C4-2B (cell line): ENCODE measurements around the gene PCDHGA1.

ENCODE experiments used
- H3K27ac ChIP-seq: fragments of 450-650 bp; 2 replicates; pipeline ENCODE4 v1.5.1; 2017
- CTCF ChIP-seq: fragments of 450-650 bp; conservative IDR thresholded peaks from 2 replicates; pipeline ENCODE4 v1.5.1; 2017; ENCODE audit warnings: mild to moderate bottlenecking
- ZFX ChIP-seq: fragments of 450-650 bp; IDR thresholded peaks from 2 replicates; pipeline ENCODE4 v1.6.1; 2017

Gene PCDHGA1

GRCh38 chr5:141485321-141486055 lies 155.2 kb downstream of the PCDHGA1 start:
- H3K27ac ChIP-seq, result no peak overlapping the region
- TF ChIP-seq CTCF, result no peak
- TF ChIP-seq ZFX, result no peak

DNA sequence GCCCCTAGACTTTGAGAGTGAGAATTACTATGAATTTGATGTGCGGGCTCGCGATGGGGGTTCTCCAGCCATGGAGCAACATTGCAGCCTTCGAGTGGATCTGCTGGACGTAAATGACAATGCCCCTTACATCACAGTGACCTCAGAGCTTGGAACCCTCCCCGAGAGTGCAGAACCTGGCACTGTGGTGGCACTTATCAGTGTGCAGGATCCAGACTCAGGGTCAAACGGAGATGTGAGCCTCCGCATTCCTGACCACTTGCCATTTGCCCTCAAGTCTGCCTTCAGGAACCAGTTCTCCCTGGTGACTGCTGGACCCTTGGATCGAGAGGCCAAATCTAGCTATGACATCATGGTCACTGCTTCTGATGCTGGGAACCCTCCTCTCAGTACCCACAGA lies 155.8 kb downstream of the PCDHGA1 start:
- TF ChIP-seq CTCF, result no peak
- no peak for TF ChIP-seq ZFX
- H3K27ac ChIP-seq, result no peak overlapping the region

DNA sequence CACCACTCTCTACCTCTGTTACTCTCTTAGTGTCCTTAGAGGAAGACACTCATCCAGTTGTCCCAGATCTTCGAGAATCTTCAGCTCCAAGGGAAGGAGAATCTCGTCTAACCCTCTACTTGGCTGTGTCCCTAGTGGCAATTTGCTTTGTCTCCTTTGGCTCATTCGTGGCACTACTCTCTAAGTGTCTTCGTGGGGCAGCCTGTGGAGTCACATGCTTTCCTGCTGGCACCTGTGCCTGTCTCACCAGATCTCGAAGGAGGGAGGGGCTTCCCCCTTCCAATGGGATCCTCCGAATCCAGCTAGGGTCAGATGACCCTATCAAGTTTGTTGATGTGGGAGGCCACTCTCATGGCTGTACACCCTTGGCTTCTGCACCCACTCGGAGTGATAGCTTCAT lies 156.8 kb downstream of the PCDHGA1 start:
- no peak overlapping the region for H3K27ac ChIP-seq
- TF ChIP-seq ZFX (no peak), CTCF (no peak)

DNA sequence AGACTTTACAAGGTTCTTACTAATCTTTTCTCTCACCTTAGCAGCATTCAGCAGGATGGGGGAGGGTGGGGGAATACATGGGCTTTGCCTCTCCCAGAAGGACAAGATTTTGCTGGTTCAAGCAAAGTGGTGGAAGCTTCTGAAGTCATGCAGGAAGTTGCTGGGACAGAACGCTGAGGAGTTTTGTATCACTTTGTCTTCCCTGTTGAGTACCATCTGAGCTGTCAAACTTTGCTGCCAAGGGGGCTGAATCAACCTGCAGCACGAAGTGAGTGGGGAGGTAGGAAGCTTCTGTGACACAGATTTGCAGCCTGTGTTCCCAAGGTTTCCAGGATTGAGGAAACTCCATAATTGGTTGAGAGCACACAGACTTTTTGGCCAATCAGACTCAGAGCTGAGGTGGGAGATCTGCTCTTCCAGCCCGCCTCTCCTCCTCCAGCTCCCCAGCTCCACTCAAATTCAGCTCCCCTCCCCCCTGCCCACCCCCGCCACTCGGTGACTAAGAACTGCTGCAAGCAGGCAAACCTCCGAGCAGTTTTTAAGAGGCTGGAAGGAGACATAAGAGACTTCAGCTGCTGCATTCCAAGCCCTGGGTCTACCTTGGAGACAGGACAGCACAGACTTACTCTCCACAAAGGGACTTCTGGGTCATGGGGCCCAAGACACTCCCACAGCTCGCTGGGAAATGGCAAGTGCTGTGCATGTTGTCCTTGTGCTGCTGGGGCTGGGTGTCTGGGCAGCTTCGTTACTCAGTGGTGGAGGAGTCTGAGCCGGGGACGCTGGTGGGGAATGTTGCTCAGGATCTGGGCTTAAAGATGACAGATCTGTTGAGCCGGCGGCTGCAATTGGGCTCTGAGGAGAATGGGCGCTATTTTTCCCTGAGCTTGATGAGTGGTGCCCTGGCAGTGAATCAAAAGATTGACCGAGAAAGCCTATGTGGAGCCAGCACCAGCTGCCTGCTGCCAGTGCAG lies 158.6 kb downstream of the PCDHGA1 start, which contains the start of gene PCDHGC5:
Gene PCDHGC5, plus strand, starts transcription at position 491 of the 971 bp plus-strand sequence. Its CDS starts 160 bp downstream, at position 651.
- no peak for TF ChIP-seq CTCF

DNA sequence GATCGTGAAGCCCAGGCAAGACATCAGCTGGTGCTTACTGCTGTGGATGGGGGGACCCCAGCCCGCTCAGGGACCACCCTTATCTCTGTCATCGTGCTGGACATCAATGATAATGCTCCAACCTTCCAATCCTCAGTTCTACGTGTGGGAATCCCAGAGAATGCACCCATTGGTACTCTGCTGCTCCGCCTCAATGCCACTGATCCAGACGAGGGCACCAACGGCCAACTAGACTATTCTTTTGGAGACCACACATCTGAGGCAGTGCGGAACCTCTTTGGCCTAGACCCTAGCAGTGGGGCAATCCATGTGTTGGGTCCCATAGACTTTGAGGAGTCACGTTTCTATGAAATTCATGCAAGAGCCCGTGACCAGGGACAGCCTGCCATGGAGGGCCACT lies 159.5 kb downstream of the PCDHGA1 start:
- TF ChIP-seq ZFX (no peak), CTCF (no peak)
- H3K27ac ChIP-seq, result no peak overlapping the region

More for the DNA sequence above, 158.6 kb downstream of the PCDHGA1 start, which contains the start of gene PCDHGC5:
- H3K27ac ChIP-seq, result no peak within 1 kb of the TSS

GRCh38 chr5:141490271-141490670 lies 160.0 kb downstream of the PCDHGA1 start:
- TF ChIP-seq CTCF (no peak), ZFX (no peak)
- no peak overlapping the region for H3K27ac ChIP-seq

DNA sequence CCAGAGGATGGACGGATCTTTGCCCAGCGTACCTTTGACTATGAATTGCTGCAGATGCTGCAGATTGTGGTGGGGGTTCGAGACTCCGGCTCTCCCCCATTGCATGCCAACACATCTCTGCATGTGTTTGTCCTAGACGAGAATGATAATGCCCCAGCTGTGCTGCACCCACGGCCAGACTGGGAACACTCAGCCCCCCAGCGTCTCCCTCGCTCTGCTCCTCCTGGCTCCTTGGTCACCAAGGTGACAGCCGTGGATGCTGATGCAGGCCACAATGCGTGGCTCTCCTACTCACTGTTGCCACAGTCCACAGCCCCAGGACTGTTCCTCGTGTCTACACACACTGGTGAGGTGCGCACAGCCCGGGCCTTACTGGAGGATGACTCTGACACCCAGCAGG lies 160.5 kb downstream of the PCDHGA1 start:
- H3K27ac ChIP-seq, result no peak overlapping the region
- TF ChIP-seq ZFX (no peak), CTCF (no peak)
